Testis (tissue), 2 donors: ENCODE results near the gene MFAP5.

Experiments
- CTCF ChIP-seq, 3 experiments: fragments of 450-650 bp in 2 of 3; fragments of 200-600 bp in 1 of 3; sonication (generic) in 1 of 3; IDR thresholded peaks; one replicate each; pipeline ENCODE4 v1.5.1; 2016 to 2019; ENCODE audit warnings: antibody characterized with exemption in 3 of 3, mild to moderate bottlenecking in 2 of 3, moderate library complexity in 1 of 3
- POLR2A ChIP-seq: fragments of 450-650 bp; IDR thresholded peaks from one replicate; pipeline ENCODE4 v1.6.1; 2017; ENCODE audit warnings: antibody characterized with exemption, mild to moderate bottlenecking, moderate library complexity

GRCh38 chr12:8692573-8692972 is 29.9 kb upstream of the MFAP5 start:
- TF ChIP-seq CTCF (IDR thresholded peaks at IDR 0.05): no peak
- TF ChIP-seq POLR2A: no peak
